Nephron progenitor cell (in vitro differentiated cells): ENCODE measurements around the gene PCBP3.

Experiments used
- DNase-seq: peaks from one replicate; pipeline ENCODE4 v3.0.0; 2021
- H3K27ac Mint-ChIP-seq: 2 replicates; pipeline ENCODE4 v1.8.0; 2021; ENCODE audit warnings: mild to moderate bottlenecking, moderate library complexity, mixed read lengths
- H3K27me3 Mint-ChIP-seq: 2 replicates; pipeline ENCODE4 v1.8.0; 2021; ENCODE audit warnings: mild to moderate bottlenecking, low read depth, mixed read lengths; ENCODE audit not compliant: poor library complexity
- H3K36me3 Mint-ChIP-seq: 2 replicates; pipeline ENCODE4 v1.8.0; 2021; ENCODE audit warnings: low read depth, mixed read lengths
- H3K4me1 Mint-ChIP-seq: 2 replicates; pipeline ENCODE4 v1.8.0; 2021; ENCODE audit warnings: mixed read lengths
- H3K4me3 Mint-ChIP-seq: 2 replicates; pipeline ENCODE4 v1.8.0; 2021; ENCODE audit warnings: mild to moderate bottlenecking, moderate library complexity, mixed read lengths
- H3K9me3 Mint-ChIP-seq: 2 replicates; pipeline ENCODE4 v1.8.0; 2021; ENCODE audit warnings: mild to moderate bottlenecking, moderate library complexity, mixed read lengths
- TF ChIP-seq, protein P1 (sequence below): fragments of 200-600 bp; sonication (generic); IDR thresholded peaks from 2 replicates; pipeline ENCODE4 v1.5.0; 2021; ENCODE audit warnings: antibody characterized with exemption

PCBP3 gene

DNA sequence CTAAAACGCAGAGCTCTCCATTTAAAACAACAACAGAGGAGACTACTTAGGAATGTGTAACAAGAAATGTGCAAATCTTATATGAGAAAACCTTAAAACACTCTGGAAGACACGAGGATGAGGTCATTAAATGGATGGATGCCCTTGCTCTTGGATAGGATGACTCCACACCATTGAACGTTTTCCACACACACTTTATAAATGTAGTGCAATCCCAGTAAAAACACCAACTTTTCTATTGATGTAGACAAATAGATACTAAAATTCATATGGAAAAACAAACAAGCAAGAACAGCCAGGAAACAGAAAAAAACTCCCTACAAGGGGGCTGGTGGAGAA, 319.7 kb downstream of the PCBP3 start:
- H3K27me3 Mint-ChIP-seq: peaks cover 19% of the 10 kb centered on the region
- peaks cover 65% of the 10 kb centered on the region for H3K9me3 Mint-ChIP-seq
- H3K4me3 Mint-ChIP-seq: no peak overlapping the region
- no peak for DNase-seq
- H3K4me1 Mint-ChIP-seq: peaks cover 5% of the 10 kb centered on the region
- TF ChIP-seq, protein P1, sequence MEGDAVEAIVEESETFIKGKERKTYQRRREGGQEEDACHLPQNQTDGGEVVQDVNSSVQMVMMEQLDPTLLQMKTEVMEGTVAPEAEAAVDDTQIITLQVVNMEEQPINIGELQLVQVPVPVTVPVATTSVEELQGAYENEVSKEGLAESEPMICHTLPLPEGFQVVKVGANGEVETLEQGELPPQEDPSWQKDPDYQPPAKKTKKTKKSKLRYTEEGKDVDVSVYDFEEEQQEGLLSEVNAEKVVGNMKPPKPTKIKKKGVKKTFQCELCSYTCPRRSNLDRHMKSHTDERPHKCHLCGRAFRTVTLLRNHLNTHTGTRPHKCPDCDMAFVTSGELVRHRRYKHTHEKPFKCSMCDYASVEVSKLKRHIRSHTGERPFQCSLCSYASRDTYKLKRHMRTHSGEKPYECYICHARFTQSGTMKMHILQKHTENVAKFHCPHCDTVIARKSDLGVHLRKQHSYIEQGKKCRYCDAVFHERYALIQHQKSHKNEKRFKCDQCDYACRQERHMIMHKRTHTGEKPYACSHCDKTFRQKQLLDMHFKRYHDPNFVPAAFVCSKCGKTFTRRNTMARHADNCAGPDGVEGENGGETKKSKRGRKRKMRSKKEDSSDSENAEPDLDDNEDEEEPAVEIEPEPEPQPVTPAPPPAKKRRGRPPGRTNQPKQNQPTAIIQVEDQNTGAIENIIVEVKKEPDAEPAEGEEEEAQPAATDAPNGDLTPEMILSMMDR: no peak
- H3K27ac Mint-ChIP-seq: no peak overlapping the region
- peaks cover 8% of the 10 kb centered on the region for H3K36me3 Mint-ChIP-seq

DNA sequence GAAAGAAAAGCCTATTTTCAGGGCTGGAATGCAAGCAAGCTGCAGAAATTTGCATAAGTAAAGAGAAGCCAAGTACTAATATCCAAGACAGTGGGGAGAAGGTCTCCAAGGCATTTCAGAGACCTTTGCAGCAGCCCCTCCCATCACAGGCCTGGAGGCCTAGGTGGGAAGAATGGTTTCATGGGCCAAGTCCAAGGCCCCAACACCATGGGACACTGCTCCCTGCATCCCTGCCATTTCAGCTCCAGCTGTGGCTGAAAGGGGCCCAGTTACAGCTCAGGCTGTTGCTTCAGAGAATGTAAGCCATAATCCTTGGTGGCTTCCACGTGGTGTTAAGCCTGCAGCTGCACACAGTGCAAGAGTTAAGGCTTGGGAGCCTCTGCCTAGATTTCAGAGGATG, 321.1 kb downstream of the PCBP3 start:
- H3K9me3 Mint-ChIP-seq: peaks cover 54% of the 10 kb centered on the region
- no peak for DNase-seq
- peaks cover 8% of the 10 kb centered on the region for H3K27me3 Mint-ChIP-seq
- H3K36me3 Mint-ChIP-seq: peaks cover 8% of the 10 kb centered on the region
- H3K4me3 Mint-ChIP-seq: no peak overlapping the region
- TF ChIP-seq, protein P1: no peak
- H3K4me1 Mint-ChIP-seq: peaks cover 8% of the 10 kb centered on the region
- no peak overlapping the region for H3K27ac Mint-ChIP-seq

DNA sequence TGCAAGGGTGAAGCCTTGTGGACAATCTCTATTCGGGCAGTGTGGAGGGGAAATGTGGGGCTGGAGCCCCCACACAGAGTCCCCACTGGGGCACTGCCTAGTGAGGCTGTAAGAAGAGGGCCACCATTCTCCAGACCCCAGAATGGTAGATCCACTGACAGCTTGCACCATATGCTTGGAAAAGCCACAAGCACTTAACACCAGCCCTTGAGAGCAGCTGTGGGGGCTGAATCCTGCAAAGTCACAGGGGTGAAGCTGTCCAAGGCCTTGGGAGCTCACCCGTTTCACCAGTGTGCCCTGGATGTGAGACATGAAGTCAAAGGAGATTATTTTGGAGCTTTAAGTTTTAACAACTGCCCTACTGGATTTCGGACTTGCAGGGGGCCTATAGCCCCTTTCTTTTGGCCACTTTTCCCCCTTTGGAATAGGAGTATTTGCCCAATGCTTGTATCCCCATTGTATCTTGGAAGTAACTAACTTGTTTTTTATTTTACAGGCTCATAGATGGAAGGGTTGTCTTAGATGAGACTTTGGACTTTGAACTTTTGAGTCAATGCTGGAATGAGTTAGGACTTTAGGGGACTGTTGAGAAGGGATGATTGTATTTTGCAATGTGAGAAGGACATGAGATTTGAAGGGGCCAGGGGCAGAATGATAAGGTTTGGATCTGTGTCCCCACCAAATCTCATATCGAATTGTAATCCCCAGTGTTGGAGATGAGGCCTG, 321.7 kb downstream of the PCBP3 start:
- Mint-ChIP-seq H3K36me3 (peaks cover 8% of the 10 kb centered on the region), H3K9me3 (peaks cover 49% of the 10 kb centered on the region), H3K27ac (no peak overlapping the region), H3K4me1 (peaks cover 14% of the 10 kb centered on the region), H3K4me3 (no peak overlapping the region), H3K27me3 (peaks cover 8% of the 10 kb centered on the region)
- DNase-seq: no peak
- TF ChIP-seq, protein P1: no peak

DNA sequence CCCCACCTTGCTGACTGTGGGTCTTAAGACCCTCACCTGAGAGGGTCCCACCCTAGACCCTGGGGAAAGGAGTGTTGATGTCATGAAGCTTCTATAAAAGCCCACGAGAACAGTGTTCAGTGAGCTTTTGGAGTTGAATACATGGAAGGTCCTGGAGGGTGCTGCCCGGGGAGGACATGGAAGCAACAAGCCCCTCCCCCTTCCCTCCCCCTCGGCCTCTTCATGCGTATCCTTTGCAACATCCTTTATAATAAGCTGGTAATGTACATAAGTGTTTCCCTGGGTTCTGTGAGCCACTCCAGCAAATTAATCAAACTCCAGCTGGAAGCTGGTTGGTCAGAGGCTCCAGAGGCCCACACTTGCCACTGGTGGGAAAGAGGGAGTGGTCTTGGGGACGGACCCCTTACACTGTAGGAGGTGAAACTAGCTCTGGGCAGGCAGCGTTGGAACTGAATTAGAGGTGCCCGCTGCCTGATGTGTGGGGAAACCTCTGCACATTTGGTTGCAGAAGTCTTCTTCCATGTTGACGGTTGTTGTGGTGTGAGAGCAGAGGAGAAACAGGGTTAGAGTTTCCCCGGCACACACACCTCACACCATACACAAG, 323.4 kb downstream of the PCBP3 start:
- Mint-ChIP-seq H3K27ac (no peak overlapping the region), H3K4me1 (peaks cover 15% of the 10 kb centered on the region), H3K36me3 (peaks cover 5% of the 10 kb centered on the region), H3K4me3 (no peak overlapping the region), H3K9me3 (peaks cover 33% of the 10 kb centered on the region), H3K27me3 (peaks cover 4% of the 10 kb centered on the region)
- TF ChIP-seq, protein P1: no peak
- DNase-seq: no peak

DNA sequence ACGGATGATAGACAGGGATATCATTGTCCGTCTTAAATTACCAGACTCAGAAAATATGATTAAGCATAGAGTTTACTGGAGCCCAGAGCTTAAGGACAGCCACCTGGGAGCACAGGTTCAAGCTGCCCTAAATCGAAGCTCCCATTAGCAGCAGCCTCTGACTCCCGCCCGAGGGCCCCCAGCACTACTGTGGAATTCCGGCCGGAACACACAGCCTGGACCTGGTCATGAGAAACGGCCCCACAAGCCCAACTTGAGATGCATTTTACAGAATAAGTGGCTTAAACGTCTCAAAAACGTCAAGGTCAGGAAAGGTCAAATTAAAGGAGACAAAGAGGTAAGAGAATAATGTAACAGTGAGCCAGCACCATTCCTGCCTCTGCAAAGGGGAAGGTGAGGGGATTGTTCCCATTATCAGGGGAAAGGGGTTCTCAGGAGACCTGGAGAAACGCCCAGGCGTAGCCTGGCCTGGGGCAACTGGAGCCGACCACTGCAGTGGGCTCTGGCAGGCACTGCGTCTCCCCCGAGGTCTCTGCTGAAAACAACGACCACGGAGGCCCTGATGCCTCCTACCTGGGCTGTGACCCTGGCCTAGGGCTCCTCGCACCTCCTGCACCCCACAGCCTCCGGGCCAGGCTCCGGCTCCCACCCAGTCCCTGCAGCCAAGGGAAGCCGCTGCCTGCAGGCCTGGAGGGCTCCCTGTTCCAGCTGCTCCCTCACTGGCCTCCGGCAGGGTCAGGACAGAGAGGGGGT, 326.6 kb downstream of the PCBP3 start:
- peaks cover 6% of the 10 kb centered on the region for H3K9me3 Mint-ChIP-seq
- TF ChIP-seq, protein P1: no peak
- H3K4me1 Mint-ChIP-seq: peaks cover 31% of the 10 kb centered on the region
- H3K27ac Mint-ChIP-seq: no peak overlapping the region
- no peaks in the 10 kb centered on the region for H3K27me3 Mint-ChIP-seq
- H3K36me3 Mint-ChIP-seq: no peaks in the 10 kb centered on the region
- H3K4me3 Mint-ChIP-seq: no peak overlapping the region
- DNase-seq: no peak
